GM19328 (cell line): ENCODE measurements around the gene FRYL.
"Not testable (repeated sequence)": the region's sequence is repeated elsewhere in the genome, so short reads cannot be mapped to it uniquely, and the experiment has no call there.

Experiments
- ATAC-seq: cut with Tn5 transposase; IDR thresholded peaks from one replicate; pipeline ENCODE4 v1.9.1; 2021; ENCODE audit warnings: mild to moderate bottlenecking, moderate library complexity; ENCODE audit not compliant: unreplicated experiment

The FRYL gene

GRCh38 chr4:48462363-48462762 lies 317.7 kb downstream of the FRYL start:
- no peak for ATAC-seq

DNA sequence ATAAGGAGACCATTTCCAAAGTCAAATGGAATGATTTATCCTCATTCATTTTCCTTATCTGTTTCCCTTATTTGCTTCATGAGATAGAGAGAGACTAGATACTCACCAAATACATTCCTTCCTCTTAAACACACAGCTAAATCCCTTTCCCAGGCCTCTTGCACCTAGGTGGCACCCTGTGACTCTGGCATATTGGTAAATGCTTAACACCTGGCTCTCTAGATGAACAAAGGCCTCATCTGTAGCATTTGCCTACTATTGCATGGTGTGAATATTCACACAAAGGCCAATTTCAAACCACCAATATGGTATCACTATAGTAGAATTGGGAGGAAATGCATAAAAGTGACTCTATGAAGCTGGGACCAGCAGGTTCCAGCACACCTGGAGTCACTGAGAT lies 319.1 kb downstream of the FRYL start:
- ATAC-seq: no peak

DNA sequence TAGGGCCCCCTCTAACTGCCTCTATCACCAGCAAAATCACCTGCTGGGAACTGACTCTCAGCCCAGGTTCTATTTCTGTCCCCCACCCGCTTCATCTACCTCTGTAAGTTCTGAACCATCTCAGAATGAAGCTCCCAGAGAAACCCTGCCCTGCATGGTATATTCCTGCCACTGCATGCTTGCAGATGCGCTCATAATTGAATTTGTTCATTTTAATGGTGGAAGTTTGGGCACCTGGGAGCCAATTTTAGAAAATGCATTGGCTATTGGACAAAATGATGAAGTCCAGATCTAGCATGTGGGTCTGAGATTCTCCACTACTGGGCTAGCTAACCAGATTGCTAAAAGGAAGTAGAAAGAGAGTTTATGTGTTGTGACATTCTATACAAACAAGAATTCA lies 325.5 kb downstream of the FRYL start:
- ATAC-seq: no peak

GRCh38 chr4:48451656-48452055 lies 328.4 kb downstream of the FRYL start:
- ATAC-seq: not testable (repeated sequence)

DNA sequence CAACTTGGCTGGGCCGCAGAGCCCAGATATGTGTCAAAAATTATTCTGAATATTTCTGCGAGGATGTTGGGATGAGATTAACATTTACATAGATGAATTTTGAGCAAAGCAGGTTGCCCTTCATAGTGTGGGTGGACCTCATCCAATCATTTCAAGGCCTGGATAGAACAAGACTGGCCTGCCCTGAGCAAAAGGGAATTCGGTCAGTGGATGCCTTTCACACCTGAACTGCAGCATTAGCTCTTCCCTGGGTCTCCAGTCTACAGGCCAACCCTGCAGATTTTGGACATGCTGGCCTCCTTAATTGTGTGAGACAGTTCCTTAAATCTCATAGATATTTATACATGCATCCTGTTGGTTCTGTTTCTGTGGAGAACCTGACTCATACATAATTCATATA lies 329.3 kb downstream of the FRYL start:
- ATAC-seq: no peak

GRCh38 chr4:48449151-48449550 lies 330.9 kb downstream of the FRYL start:
- ATAC-seq: no peak
